SH-SY5Y (cell line): ENCODE data around the gene CETN2.

Experiments
- GATA2 ChIP-seq: IDR thresholded peaks from 2 replicates; pipeline ENCODE4 v1.6.1; 2011; ENCODE audit warnings: mild to moderate bottlenecking, low read depth, low read length
- GATA3 ChIP-seq: IDR thresholded peaks from 2 replicates; pipeline ENCODE4 v1.6.1; 2011; ENCODE audit warnings: low read depth, mild to moderate bottlenecking, low read length, moderate library complexity

- no peak for TF ChIP-seq GATA3
- no peak for TF ChIP-seq GATA2
These were observed 12.3 kb upstream of the CETN2 start for GRCh38 chrX:152842772-152843338.
